LHCN-M2 (cell line): ENCODE data around the gene MVB12B. TPM values are rescaled to one million over a fixed set of nuclear protein-coding genes. Genes with fewer than 3 reads are reported as not detected.
"Not testable (repeated sequence)": the region's sequence is repeated elsewhere in the genome, so short reads cannot be mapped to it uniquely, and the experiment has no call there.

Experiments used
- DNase-seq: peaks from one replicate; pipeline ENCODE4 v3.0.0-alpha.2; 2012; ENCODE audit warnings: low read depth
- total RNA-seq: library from RNA; depleted of rRNA; stranded (reverse); fragments of >200 nt; gene quantifications from 2 replicates; pipeline ENCODE4 v1.2.3, GENCODE V29; 2014

MVB12B gene
- total RNA-seq, 1 experiment from 2014 or later, result 4.8 TPM

- no peak for DNase-seq
These were observed 205.9 kb downstream of the MVB12B start for GRCh38 chr9:126532489-126532888.

GRCh38 chr9:126532951-126533925, 206.6 kb downstream of the MVB12B start:
- no peak for DNase-seq

DNA sequence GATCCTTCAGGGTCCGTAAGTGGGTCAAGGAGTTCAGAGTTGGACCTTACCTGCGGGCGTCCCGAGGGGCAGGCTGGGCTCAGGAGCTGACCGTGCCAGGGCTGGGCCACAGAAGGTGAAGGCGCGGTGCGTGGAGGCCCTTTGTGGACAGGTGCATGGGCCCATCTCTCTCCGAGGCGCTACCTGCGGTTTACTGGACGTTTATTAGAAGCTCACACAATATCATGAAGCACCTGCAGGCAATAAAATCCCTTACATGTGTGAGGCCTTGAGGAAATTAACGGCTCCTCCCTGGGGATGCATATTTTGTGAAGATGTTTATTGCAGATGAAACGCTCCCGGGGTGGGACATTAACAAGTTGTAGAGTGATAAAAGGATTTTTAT, 207.3 kb downstream of the MVB12B start:
- no peak for DNase-seq

GRCh38 chr9:126534431-126535186, 208.0 kb downstream of the MVB12B start:
- no peak for DNase-seq

DNA sequence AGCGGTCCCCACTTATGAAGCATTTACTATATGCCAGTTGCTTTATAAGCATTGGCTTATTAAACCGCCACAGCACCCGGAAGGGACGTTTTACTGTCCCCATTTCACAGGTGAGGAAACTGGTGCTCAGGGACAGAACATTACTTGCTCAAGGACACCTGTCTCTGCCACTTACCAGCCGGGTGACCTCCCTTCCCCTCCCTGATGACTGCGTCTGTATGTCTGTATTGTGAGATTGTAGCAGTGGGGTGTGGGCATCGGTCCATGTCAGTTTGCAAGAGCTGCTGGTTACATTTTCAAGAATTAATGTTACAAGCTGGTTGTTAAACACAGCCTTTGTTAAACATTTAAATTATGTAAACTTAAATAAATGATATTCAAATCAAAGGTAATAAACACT, 209.5 kb downstream of the MVB12B start:
- no peak for DNase-seq

- DNase-seq, result no peak
These were observed 210.3 kb downstream of the MVB12B start for GRCh38 chr9:126536841-126537465.

- no peak for DNase-seq
These were observed 211.9 kb downstream of the MVB12B start for GRCh38 chr9:126538550-126538949.

GRCh38 chr9:126540398-126540797, 213.8 kb downstream of the MVB12B start:
- DNase-seq, result not testable (repeated sequence)

DNA sequence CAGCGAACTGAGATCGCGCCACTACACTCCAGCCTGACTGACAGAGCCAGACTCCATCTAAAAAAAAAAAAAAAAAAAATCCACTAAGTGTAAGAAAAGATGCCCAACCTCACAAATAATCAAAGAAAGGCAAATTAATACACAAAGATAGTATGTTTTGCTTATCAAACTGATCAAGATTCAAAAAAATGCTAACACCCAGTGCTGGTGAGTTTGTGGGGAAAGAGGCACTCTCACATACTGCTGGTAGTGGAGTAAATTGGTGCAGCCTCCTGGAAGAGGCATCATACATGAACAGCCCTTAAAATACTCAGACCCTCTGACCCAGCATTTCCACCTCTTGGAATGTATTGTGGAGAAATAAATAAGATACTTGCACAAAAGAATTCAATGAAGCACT, 216.9 kb downstream of the MVB12B start:
- DNase-seq, result no peak

- no peak for DNase-seq
These were observed 218.5 kb downstream of the MVB12B start for GRCh38 chr9:126545106-126545505.

DNA sequence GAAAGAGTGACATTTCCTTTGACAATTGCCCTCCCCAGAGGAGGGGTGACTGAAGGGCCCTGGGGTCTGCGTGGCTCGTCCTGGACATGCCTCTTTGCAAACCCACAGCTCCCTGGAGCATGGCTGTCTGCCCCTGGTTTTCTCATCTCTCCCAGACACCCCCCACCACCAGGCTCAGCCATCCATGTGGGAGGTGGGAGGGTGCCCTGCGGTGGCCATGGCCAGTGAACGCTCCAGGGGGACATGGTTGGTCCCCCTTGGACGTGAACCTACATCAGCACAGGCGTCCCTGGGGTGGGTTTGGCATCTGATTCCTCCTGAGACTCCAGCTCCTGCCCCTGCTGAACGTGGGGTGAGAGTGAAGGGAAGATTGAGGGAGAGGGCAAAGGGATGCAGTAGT, 219.4 kb downstream of the MVB12B start:
- no peak for DNase-seq

GRCh38 chr9:126548312-126548711, 221.7 kb downstream of the MVB12B start:
- DNase-seq, result no peak

DNA sequence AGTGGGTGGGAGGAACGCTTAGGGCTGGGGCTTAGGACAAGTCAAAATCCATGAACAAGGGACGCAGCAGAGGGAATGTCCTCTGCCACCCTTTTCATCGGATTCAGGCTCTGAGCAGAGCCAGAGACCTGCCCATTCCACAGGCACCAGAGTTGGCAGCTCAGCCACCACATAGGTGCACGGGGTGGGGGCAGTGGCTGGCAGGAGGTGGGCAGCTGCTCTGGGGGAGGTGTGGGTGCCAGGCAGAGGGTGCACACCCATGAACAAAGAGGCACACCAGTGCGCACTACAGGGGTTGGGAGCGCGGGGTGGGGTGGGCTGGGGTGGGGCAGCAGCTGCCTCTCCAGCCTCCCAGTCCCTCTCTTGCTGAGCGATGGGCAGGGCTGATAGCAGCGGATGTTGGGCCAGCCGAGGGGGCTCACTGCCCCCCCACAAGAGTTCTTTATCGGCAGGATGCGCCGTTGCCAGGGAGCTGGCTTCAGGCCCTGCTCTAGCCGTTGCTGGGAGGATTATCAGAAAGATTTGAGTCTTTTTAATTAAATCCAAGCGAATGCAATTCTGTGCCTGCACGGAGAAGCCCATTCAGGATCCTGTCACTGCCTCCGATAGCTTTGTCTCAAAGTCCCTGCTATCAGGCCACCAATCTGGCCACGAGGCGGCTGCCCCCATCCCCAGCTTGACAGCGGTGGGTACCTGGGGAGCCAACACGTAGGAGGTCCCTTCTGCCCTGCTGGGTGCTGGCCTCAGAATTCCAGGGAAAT, 222.8 kb downstream of the MVB12B start:
- DNase-seq, result no peak

- DNase-seq, result no peak
These were observed 224.3 kb downstream of the MVB12B start for GRCh38 chr9:126550891-126551351.

DNA sequence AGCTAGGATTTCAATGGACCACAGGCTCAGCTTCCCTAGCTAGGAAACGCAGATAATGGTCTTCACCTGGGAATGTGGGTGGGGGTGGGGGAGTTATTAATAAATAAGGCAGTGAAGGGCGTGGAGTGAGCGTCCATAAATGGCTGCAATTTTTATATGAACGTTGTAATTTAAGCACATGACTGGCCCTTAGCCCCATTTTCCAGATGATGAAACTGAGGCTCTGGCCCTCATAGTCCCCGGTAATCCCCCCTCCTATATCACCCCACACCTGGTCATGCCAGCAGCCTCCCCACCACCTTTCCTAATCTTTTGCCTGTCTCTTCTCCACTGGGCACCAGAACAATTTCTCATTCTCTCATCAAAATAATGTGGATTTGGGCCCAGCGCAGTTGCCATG, 225.2 kb downstream of the MVB12B start:
- no peak for DNase-seq

GRCh38 chr9:126554292-126554691, 227.7 kb downstream of the MVB12B start:
- DNase-seq, result no peak

DNA sequence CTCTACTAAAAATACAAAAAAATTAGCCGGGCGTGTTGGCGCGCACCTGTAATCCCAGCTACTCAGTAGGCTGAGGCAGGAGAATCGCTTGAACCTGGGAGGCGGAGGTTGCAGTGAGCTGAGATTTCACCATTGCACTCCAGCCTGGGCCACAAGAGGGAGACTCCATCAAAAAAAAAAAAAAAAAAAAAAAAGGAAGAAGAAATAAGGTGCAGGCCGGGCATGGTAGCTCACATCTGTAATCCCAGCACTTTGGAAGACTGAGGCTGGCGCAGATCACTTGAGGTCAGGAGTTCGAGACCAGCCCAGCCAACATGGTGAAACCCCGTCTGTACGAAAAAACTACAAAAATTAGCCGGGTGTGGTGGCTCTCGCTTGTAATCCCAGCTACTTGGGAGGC, 228.8 kb downstream of the MVB12B start:
- not testable (repeated sequence) for DNase-seq
